ENCODE measurements around the gene AHRR. TPM values are rescaled to one million over a fixed set of nuclear protein-coding genes. Genes with fewer than 3 reads are reported as not detected.
A peak's percentile ranks its signal among the peaks of the same experiment; 100 is the strongest.

The AHRR gene
- total and polyA plus RNA-seq, 12 donors: 0.07 to 1.2 (median 0.33) TPM; not detected in 2

DNA sequence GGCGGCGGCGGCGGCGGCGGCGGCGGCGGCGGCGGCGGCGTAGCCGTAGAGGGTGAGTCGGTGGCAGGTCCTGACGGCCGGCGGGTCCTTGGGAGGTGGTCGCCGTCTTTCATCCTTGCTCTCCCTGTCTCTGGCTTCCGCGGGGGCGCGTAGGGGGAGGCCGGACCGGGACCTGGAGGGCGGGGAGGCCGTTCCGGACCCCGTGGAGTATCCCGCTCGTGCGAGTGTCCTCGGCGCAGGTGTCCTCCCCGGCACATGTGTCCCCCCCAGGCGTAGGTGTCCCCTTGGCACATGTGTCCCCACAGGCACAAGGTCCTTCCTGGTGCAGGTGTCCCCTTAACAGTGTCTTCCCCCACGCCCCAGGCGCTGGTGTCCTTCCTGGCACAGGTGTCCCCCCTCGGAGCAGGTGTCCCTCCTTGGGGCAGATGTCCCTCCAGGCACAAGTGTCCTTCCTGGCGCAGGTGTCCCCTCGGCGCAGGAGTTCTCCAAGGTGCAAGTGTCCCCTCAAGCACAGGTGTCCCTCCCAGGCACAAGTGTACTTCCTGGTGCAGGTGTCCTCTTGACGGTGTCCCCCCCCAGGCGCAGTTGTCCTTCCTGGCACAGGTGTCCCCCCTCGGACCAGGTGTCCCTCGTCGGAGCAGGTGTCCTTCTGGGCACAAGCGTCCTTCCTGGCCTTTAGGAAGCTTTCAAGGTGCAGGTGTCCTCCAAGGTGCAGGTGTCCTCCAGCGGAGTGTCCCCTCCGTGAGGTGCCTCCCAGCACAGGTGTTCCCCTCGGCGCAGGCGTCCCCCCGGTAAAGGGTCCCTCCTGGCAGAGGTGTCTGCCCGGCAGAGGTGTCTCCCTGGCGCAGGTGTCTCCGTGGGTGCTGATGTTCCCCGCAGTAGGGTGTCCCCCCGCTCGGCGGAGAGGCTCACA is 122.0 kb downstream of the AHRR start:
- intact Hi-C loops (cut with DNase I): loop anchor here in 2 of 10 donors (10.0 kb wide), 2 partner anchors 171 to 461 kb away; partner anchors contain the start of gene CEP72 (in 1 of the 2)
- Histone ChIP-seq H3K9me3 (no peaks in the 10 kb centered on the region), H3K4me3 (peak overlapping the region; percentile 62 to 99 (median 87)), H3K36me3 (peaks cover 0 to 29% (median 13%) of the 10 kb centered on the region in 9 donors), H3K27ac (peak overlapping the region; percentile 64 to 95 (median 87)), H3K4me1 (peaks cover 3 to 53% (median 21%) of the 10 kb centered on the region in 9 donors), H3K27me3 (no peaks in the 10 kb centered on the region)
- TF ChIP-seq, protein P1, sequence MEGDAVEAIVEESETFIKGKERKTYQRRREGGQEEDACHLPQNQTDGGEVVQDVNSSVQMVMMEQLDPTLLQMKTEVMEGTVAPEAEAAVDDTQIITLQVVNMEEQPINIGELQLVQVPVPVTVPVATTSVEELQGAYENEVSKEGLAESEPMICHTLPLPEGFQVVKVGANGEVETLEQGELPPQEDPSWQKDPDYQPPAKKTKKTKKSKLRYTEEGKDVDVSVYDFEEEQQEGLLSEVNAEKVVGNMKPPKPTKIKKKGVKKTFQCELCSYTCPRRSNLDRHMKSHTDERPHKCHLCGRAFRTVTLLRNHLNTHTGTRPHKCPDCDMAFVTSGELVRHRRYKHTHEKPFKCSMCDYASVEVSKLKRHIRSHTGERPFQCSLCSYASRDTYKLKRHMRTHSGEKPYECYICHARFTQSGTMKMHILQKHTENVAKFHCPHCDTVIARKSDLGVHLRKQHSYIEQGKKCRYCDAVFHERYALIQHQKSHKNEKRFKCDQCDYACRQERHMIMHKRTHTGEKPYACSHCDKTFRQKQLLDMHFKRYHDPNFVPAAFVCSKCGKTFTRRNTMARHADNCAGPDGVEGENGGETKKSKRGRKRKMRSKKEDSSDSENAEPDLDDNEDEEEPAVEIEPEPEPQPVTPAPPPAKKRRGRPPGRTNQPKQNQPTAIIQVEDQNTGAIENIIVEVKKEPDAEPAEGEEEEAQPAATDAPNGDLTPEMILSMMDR (IDR thresholded peaks at IDR 0.05): no peak
- 25 to 27% methylated on average over 42 to 44 of the region's 62 CpGs for WGBS, 2 donors
- DNase-seq: peak in 1 of 2 donors; percentile 10
- ATAC-seq: peak; percentile 8 to 50 (median 20)

DNA sequence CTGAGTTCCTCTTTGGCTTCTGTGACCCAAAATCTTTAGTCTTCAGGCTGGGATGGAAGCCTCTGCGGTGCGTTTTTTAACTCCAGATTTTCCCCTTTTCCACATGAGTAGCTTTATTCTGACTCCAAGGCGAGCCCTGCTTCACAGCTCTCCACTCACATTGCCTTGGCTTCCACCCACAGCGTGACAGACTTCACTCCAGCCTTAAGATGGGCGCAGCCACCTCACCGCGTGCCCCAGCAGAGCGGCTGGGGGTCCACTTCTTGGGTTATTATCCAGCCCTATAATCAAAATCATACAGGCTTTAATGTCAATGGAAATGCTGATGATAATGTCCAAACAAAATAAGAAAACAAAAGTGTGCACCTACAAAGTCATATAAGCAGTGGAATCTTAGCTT is 122.7 kb downstream of the AHRR start:
- Histone ChIP-seq H3K4me1 (peaks cover 3 to 61% (median 21%) of the 10 kb centered on the region in 9 donors), H3K27ac (peak overlapping the region in 1 of 10 donors; percentile 88), H3K36me3 (peaks cover 0 to 36% (median 20%) of the 10 kb centered on the region in 9 donors), H3K9me3 (no peaks in the 10 kb centered on the region), H3K4me3 (peak overlapping the region in 8 of 10 donors; percentile 79 to 99 (median 87)), H3K27me3 (no peaks in the 10 kb centered on the region)
- no peak for ATAC-seq
- DNase-seq: peak in 1 of 2 donors; percentile 0
- intact Hi-C loops (cut with DNase I): loop anchor here in 2 of 10 donors (10.0 kb wide), 2 partner anchors 171 to 461 kb away; partner anchors contain the start of gene CEP72 (in 1 of the 2)
- 87 to 88% methylated on average over 8 of the region's 8 CpGs for WGBS, 2 donors
- TF ChIP-seq, protein P1 (IDR thresholded peaks at IDR 0.05): no peak

DNA sequence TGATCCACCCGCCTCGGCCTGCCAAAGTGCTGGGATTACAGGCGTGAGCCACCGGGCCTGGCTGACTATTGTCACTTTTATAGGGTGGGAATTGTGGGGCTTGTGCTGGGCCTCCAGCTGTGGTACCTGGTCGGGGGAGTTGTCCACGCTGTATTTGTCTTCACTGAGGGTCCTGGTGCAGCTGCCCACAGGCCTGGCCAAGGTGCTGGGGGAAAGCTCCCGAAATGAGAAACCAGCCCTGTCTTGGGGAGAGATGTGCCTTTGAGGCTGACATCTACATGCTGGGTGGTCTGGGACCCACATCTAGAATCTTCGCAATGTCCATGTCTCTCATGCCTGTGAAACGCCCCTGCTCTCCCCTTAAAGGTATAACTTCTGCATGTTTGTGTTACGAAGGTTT is 124.1 kb downstream of the AHRR start:
- Histone ChIP-seq H3K4me1 (peaks cover 3 to 54% (median 21%) of the 10 kb centered on the region in 9 donors), H3K36me3 (peaks cover 0 to 50% (median 32%) of the 10 kb centered on the region in 9 donors), H3K27ac (no peak overlapping the region), H3K9me3 (peaks cover 0 to 3% (median 0%) of the 10 kb centered on the region in 11 donors), H3K4me3 (no peak overlapping the region), H3K27me3 (no peaks in the 10 kb centered on the region)
- no peak for DNase-seq
- 91 to 94% methylated on average over 10 of the region's 10 CpGs for WGBS, 2 donors
- no peak for ATAC-seq
- TF ChIP-seq, protein P1 (IDR thresholded peaks at IDR 0.05): no peak
- intact Hi-C loops (cut with DNase I): loop anchor here in 2 of 10 donors (10.0 kb wide), 2 partner anchors 169 to 459 kb away; partner anchors contain the start of gene CEP72 (in 1 of the 2)

Data from heart right ventricle (tissue), 16 donors.